WI38 (cell line): ENCODE results near the gene CUX1.

ENCODE experiments used
- H3K4me3 ChIP-seq: 2 replicates; pipeline ENCODE4 v1.5.1; 2011; ENCODE audit warnings: low read depth, mild to moderate bottlenecking, control low read depth, low read length
- TF ChIP-seq, protein P1 (sequence below): IDR thresholded peaks from 2 replicates; pipeline ENCODE4 v1.5.1; 2012; ENCODE audit warnings: low read depth, mild to moderate bottlenecking, control low read depth, low read length

CUX1 gene

DNA sequence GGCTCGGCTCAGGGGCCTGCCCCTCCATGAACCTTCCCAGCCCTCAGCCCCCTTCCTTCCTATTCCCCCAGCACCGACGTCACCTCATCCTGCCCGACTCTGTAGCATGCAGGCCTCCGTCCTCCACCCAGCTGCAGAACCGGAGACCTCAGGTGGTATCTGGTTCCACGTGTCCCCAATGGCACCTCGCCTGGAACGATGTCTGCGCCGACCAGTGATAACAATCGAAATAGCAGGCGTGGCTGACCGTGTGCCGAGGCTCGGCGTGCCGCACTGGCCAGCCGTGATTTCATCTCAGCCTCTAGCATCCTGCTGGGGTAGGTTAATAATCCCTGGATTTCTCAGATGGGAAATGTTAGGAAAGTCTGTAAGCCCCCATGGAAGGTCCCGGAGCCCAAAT, 171.7 kb downstream of the CUX1 start:
- TF ChIP-seq, protein P1, sequence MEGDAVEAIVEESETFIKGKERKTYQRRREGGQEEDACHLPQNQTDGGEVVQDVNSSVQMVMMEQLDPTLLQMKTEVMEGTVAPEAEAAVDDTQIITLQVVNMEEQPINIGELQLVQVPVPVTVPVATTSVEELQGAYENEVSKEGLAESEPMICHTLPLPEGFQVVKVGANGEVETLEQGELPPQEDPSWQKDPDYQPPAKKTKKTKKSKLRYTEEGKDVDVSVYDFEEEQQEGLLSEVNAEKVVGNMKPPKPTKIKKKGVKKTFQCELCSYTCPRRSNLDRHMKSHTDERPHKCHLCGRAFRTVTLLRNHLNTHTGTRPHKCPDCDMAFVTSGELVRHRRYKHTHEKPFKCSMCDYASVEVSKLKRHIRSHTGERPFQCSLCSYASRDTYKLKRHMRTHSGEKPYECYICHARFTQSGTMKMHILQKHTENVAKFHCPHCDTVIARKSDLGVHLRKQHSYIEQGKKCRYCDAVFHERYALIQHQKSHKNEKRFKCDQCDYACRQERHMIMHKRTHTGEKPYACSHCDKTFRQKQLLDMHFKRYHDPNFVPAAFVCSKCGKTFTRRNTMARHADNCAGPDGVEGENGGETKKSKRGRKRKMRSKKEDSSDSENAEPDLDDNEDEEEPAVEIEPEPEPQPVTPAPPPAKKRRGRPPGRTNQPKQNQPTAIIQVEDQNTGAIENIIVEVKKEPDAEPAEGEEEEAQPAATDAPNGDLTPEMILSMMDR: no peak
- no peak overlapping the region for H3K4me3 ChIP-seq

DNA sequence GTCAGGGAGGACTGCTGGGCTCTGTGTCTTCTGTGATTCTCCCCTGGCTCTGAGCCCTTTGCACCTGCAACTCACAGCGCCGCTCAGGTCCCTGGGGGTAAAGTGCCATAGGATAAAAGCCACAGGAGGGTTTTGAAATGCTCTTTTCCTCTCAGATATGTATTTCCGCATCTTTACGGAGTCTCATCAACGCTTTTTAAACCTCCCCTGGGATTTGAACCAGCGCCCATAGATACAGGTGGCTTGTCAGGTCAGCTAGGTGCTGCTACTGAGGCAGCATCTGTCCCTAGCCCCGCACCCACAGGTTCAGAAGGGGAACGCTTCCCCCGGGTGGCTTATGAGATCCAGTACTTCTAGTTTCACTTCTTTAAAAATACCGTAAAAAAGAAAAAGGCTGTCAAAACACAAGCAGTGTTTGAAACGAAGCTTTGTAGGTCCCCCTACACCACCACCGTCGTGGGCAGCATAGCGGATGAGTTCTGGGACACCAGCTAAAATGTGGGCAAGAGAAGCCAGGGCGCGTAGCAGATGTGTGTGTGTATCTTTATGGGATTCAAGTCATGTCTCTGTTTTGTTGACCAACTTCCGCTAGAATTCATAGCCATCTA, 173.5 kb downstream of the CUX1 start:
- H3K4me3 ChIP-seq: no peak overlapping the region

DNA sequence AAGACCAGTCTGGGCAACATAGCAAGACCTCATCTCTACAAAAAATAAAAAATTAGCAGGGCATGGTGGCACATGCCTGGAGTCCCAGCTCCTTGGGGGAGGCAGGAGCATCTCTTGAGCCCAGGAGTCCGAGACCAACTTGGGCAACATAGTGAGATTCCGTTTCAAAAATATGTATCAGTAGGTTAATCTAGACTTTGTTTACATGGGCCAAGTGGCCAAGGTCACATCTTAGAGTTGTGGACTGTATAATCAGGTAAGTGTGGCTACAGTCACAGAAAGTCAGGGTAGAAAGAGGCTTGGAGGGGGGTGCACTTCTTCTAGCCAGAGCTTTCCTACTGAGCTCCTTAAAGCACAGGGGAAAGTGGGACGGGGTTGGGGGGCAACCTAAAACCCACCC, 174.4 kb downstream of the CUX1 start:
- TF ChIP-seq, protein P1: no peak
- H3K4me3 ChIP-seq: no peak overlapping the region

More for the DNA sequence above, 173.5 kb downstream of the CUX1 start:
- TF ChIP-seq, protein P1: no peak

DNA sequence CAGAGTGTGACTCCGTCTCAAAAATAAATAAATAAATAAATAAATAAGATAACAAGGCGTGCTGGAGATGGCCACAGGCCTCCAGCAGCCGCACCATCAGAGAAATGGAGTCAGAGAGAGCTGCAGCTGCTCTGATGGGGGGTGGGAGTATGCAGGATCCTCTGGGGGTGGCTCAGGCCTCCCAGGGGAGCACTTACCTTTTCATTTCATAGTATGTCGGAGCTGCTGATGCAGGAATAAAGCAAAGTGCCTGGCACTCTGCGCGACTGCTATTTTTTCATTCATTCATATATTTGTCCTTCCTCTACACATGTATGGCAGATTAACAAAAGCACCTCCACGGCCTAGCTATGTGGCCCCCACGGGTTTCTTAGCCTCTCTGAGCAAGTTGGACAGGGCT, 175.9 kb downstream of the CUX1 start:
- TF ChIP-seq, protein P1: no peak
- H3K4me3 ChIP-seq: no peak overlapping the region

DNA sequence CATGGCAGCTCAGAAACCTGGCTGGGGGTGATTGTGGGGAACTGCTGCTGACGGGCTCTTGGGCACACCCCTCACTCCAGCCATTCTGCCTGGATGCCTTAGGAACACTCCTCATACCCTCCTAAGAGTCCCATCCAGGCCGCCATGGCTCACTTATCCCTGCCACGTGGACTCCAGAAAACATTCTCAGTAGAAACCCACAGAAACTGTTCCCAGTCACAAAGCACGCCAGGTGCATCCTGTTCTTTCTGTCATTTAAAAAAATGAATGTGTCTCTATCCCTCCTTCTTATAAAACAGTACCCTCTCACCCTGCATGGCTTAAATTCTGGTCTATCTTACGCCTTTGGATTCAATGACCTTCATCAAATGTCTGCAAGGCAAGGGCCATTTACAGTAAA, 177.7 kb downstream of the CUX1 start:
- TF ChIP-seq, protein P1: no peak
- H3K4me3 ChIP-seq: no peak overlapping the region

DNA sequence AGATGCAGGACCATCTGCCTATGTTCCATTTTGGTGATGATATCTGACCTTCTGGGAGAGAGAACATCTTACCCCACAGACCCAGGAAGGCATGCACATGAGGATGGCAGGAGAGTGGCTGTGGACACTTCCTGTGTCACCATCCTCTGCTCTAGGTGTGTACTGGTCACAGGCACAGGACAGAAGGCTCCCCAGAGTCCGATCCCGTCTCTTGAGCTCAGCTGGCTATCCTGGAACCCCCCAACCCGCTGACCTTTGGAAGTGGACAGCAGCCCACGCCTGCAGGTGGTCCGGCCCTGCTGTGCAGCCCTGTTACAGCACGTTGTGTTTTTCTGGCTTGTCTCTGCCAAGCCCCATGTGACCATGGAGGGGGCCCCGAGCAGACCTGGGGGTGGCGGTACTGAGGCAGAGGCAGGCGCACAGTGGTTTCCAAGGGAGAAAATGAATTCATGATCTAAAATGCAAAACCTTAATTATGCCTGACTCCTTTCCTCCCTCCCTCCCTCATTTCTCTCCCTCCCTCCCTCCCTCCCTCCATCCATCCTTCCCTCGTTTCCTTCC, 178.8 kb downstream of the CUX1 start:
- H3K4me3 ChIP-seq: no peak overlapping the region
- TF ChIP-seq, protein P1: no peak

DNA sequence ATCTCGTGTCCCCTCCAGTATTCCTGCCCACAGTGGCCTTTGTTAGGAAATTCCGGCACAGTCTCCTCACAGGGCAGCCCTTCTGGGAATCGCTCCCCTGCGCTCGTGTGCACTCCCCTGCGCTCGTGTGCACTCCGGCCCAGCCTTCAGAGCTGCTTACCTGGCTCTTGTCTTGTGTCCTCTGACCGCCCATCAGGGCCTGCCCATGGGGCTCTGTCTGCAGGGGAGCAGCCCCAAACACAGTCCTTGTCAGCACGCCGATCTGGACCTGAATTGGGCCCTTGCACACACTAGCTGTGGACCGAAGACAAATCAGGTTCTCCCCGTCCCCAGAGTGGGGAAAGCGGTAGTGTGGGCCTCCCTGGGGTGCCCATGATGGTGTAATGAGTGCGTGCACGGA, 179.4 kb downstream of the CUX1 start:
- TF ChIP-seq, protein P1: no peak
- H3K4me3 ChIP-seq: no peak overlapping the region
